GM10847 (cell line): Measurements from ENCODE around the gene RPRD2.
A peak's percentile ranks its signal among the peaks of the same experiment; 100 is the strongest.

ENCODE experiments used
- POLR2A ChIP-seq: IDR thresholded peaks from 2 replicates; pipeline ENCODE4 v1.6.1; 2011; ENCODE audit not compliant: insufficient read length; ENCODE audit errors: extremely low read depth

Gene RPRD2

DNA sequence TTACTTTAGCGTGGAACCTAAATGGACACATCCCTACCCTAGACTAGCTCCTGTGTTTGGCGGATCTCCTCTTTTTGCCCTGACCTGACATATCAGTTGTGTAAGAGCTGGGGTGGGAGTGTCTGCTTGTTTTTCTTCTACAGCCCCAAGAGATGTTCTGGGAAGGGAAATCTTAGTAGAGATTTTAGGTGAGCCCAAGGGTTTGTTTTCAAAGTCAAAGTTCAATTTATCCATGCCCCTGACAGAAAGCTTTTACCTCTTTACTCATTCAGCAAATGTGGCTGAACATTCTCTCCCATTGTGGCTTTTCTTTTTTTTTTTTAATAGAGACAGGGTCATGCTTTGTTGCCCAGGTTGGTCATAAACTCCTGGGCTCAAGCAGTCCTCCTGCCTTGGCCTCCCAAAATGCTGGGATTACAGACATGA is 116.0 kb downstream of the RPRD2 start:
- TF ChIP-seq POLR2A, result no peak

DNA sequence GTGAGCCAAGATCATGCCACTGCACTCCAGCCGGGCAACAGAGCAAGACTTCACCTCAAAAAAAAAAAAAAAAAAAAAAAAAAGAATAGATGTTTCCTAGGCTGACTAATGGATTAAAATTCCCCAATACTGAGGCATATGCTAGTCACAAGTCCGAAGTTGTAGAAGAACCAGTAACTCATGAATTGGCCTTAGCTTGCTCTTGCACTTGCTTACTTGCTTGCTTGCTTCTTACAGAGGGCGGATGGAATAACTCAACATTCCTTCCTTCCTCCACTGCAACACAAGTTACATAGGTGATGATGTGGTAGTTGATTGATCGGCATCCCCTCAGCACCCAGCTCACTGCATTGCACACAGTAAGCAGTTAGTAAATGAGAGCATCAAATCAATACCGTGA is 120.5 kb downstream of the RPRD2 start:
- TF ChIP-seq POLR2A, result no peak

DNA sequence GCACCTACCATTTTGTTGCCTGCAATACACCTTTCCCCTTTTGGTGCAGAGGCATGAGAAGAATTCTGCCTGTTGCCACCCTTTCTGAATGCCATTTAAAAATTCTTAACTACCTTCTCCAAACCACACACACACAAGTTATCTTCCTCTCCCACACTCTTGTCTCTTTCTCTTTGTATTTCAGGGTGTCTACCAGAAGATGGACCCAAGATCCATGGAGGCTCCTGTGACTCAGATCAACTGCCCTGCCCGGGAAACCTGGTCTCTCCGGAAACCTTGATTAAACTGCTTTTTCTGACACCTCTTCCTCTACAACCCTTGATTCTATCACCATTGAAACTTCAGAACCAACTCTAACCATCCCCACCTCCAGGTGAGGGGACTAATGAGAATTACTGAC is 120.9 kb downstream of the RPRD2 start:
- no peak for TF ChIP-seq POLR2A

- TF ChIP-seq POLR2A, result peak; percentile 84
Measured at GRCh38 chr1:150486966-150487762, 123.2 kb downstream of the RPRD2 start, which contains the start of gene TARS2. TSS of gene TARS2 (plus strand) at chr1:150487419. CDS start at chr1:150487451, 32 bp downstream.

DNA sequence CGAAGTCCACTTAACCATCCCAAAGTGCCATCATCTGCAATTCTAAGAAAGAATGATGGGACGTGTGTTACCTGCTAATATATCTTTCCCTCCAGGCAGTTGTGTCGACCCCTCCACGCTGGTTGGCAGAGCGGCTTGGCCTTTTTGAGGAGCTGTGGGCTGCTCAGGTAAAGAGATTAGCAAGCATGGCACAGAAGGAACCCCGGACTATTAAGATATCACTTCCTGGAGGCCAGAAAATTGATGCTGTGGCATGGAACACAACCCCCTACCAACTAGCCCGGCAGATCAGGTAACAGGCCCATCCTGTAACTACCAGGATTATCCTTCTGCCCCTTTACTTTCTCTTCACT is 123.8 kb downstream of the RPRD2 start:
- TF ChIP-seq POLR2A, result no peak

DNA sequence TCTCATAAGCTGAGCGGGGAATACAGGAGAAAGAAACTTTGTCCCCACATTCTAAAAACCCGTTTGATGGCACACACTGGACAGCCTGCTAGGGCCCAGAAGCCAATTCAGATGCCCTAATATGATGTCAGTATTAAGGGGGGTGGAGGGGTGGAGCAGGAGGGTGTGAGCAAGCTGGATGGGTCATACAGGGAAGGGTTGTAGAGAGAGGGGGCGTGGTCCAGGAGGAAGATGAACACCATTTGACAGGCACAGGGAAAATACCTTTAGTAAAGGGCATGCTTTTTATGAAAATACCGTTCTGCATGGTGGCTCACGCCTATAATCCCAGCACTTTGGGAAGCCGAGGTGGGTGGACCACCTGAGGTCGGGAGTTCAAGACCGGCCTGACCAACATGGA is 129.2 kb downstream of the RPRD2 start:
- no peak for TF ChIP-seq POLR2A

- TF ChIP-seq POLR2A, result no peak
Measured at GRCh38 chr1:150498342-150498741, 134.4 kb downstream of the RPRD2 start.

DNA sequence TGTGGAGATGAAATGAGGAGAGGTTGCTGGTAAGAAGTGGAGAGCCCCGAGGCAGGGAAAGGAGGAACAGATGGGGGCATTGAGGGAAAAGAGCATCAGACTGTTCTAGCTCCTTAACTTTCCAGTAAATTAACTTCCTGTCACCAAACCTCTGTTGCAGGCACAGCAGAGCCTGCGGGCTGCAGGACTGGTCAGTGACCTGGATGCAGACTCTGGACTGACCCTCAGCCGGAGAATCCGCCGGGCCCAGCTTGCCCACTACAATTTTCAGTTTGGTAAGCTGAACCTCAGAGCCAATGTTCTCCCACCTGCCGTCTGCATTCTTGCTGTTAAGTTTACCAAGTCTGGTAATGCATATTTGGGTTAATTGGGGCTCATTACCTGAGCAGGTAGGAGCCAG is 141.5 kb downstream of the RPRD2 start:
- no peak for TF ChIP-seq POLR2A

DNA sequence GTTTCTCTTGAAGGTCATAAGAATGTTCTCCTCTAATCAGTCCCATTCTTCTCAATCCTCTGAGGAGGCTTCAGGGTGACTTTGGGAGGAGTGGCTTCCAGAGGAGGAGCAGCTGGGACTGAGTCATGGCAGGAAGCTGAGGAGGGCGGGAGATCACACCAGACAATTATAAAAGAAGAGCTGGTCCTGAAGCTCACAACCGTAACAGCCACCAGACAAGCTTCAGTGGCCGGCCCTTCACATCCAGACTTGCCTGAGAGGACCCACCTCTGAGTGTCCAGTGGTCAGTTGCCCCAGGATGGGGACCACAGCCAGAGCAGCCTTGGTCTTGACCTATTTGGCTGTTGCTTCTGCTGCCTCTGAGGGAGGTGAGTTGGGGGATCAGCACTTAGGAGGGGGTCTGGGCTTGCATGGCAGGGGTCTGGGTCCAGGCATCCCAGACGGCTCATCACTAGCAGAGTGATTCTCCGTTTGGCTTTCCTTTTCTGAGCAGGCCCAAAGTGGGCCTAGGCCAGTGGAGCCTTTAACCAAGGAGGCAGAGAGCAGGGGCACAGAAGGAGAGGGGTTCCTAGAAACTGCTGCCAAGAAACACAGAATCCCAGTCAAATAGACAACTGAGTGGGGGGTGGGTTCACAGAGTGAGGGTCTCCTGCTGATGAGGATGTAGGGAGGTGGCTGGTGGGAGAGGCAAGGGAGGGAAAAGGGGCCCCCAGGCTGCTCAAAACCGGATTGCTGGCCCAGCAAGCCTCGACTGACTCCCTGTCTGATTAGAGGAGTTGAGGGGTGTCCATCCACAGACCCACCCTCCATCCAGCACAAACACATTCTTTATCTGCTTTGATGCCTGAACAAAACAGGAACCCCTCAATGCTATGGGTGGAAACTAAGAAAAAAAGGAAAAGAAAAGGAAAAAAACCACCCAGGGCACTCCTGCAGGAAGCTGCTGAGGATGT is 144.2 kb downstream of the RPRD2 start, which contains the start of gene ECM1:
TSS of gene ECM1 (plus strand) at position 198 of the 953 bp plus-strand sequence. CDS start at position 299, 101 bp downstream.
- no peak for TF ChIP-seq POLR2A

DNA sequence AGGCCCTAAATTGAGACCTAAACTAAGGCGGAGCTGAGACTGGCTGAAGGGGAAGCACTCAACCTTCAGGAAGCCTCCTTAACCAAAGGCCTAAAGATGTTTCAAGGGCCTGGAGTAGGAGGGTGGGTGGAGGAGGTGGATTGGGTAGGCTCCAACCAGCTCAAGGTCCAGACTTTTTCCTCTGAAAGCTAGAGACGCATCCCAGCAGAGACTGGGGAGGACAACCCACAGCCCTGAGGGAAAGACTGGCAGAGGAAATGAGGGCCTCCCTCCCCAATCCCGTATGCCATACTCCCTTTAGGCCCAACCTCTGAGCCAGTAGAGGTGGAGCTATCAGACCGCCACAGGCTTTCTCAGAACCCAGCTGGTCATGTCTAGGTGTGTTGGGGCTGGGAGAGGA is 145.0 kb downstream of the RPRD2 start:
- TF ChIP-seq POLR2A, result no peak

- TF ChIP-seq POLR2A, result no peak
Measured at GRCh38 chr1:150511551-150511950, 147.6 kb downstream of the RPRD2 start.

DNA sequence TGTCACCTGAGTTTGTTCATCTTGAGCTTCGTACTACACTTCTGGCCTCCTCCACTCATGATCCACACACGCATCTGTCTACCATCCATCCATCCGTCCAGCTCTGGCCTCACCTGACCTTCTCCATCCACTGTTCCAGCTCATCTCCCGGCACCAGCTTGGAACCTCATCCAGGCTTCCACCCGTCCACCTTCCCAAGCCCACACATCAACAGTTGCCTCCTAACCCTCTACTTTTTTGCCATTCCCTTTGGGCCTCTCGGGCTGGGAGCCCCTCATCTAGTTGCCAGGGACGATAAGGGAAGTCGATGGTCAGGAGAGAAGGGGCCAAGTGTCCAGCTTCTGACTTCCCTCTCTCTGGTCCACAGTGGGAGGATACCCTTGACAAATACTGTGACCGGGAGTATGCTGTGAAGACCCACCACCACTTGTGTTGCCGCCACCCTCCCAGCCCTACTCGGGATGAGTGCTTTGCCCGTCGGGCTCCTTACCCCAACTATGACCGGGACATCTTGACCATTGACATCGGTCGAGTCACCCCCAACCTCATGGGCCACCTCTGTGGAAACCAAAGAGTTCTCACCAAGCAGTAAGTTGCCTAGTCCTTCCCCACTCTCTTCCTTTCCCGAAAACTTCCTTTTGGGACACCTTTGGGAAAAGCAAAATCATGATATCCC is 148.2 kb downstream of the RPRD2 start:
- TF ChIP-seq POLR2A, result no peak

DNA sequence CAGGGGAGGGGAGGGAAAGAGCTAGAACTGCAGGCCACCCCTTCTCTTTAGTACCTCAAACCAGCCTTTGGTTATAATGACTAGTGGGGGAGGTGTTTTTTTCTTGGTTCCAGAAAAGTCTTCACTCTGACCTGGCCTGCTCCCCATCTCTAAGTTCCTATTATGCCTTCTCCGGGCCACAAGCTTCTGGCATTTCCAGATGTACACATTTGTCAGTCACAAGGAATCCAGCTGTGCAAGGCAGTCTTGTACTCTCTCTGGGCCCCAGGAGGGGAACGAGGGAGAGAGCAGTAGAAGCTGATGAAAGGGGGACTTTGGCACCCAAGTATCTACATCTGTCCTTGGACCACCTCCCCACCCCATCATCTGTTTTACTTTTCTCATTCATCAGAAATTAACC is 148.9 kb downstream of the RPRD2 start:
- TF ChIP-seq POLR2A, result no peak

GRCh38 chr1:150513351-150513791 is 149.4 kb downstream of the RPRD2 start:
- no peak for TF ChIP-seq POLR2A

GRCh38 chr1:150514260-150514659 is 150.3 kb downstream of the RPRD2 start:
- TF ChIP-seq POLR2A, result no peak

DNA sequence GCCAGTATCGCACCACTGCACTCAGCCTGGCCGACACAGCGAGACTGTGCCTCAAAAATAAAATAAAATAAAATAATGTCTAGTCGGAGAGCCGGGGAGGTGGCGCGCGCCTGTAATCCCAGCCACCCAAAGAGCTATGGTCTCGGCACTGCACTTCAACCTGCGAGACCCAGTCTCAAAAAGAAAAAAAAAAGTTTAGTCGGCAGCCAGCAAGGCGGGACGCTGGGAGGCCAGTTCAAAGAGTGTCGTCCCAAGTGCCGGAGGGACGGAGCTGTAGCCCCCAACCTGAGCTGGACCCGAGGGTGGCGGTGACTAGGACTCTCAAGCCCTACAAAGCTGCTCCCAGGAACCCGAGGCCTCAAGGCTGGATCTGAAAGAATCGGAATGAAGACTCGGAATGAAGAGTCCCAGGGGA is 151.0 kb downstream of the RPRD2 start:
- TF ChIP-seq POLR2A, result no peak
